HepG2 (cell line): ENCODE measurements around the gene ZNF444. TPM values are rescaled to one million over a fixed set of nuclear protein-coding genes. Genes with fewer than 3 reads are reported as not detected.

Experiments used
- ARNTL ChIP-seq: sonication (generic); formaldehyde crosslinking; IDR thresholded peaks from 2 replicates; pipeline ENCODE4 v1.4.0; 2020; ENCODE audit warnings: mild to moderate bottlenecking, missing genetic modification reagents
- DPF2 ChIP-seq: sonication (generic); formaldehyde crosslinking; IDR thresholded peaks from 2 replicates; pipeline ENCODE4 v1.4.0; 2020; ENCODE audit warnings: mild to moderate bottlenecking, low read depth, missing genetic modification reagents, borderline replicate concordance
- JDP2 ChIP-seq: sonication (generic); formaldehyde crosslinking; IDR thresholded peaks from 2 replicates; pipeline ENCODE4 v1.8.1; 2022; ENCODE audit warnings: missing genetic modification reagents, borderline replicate concordance
- PAX8 ChIP-seq: sonication (generic); formaldehyde crosslinking; IDR thresholded peaks from 2 replicates; pipeline ENCODE4 v1.8.0; 2022; ENCODE audit warnings: mild to moderate bottlenecking, missing genetic modification reagents, borderline replicate concordance
- RARA ChIP-seq: IDR thresholded peaks from 2 replicates; pipeline ENCODE4 v1.6.1; 2016; ENCODE audit warnings: missing genetic modification reagents, missing compliant biosample characterization
- SRY ChIP-seq: sonication (generic); formaldehyde crosslinking; IDR thresholded peaks from 2 replicates; pipeline ENCODE4 v1.8.0; 2022; ENCODE audit warnings: mild to moderate bottlenecking, missing genetic modification reagents
- ZFAT ChIP-seq: sonication (generic); formaldehyde crosslinking; conservative IDR thresholded peaks from 2 replicates; pipeline ENCODE4 v1.8.1; 2023; ENCODE audit warnings: missing genetic modification reagents, inconsistent platforms
- ZMYM4 ChIP-seq: sonication (generic); formaldehyde crosslinking; IDR thresholded peaks from 2 replicates; pipeline ENCODE4 v1.8.1; 2023; ENCODE audit warnings: mild to moderate bottlenecking, missing genetic modification reagents
- ZNF766 ChIP-seq: sonication (generic); formaldehyde crosslinking; IDR thresholded peaks from 2 replicates; pipeline ENCODE4 v1.5.0; 2020; ENCODE audit warnings: missing genetic modification reagents, borderline replicate concordance
- ZNF772 ChIP-seq: sonication (generic); formaldehyde crosslinking; IDR thresholded peaks from 2 replicates; pipeline ENCODE4 v1.5.0; 2020; ENCODE audit warnings: mild to moderate bottlenecking, missing genetic modification reagents
- polyA plus RNA-seq, 8 experiments: library from polyadenylated mRNA; depleted of rRNA in 3 of 8; stranded (reverse) in 7 of 8; unstranded in 1 of 8; fragments of >200 nt; fragmentation: Illumina TruSeq in 4 of 8; extraction: Trizol in 4 of 8; gene quantifications; 2 replicates each; pipeline versions ENCODE4 v1.2.1 to v1.2.3, GENCODE V29; 2011 to 2016; ENCODE audit warnings: low read depth in 4 of 8, missing spikeins in 1 of 8, mixed read lengths in 1 of 8; ENCODE audit not compliant: insufficient read depth in 1 of 8
- total RNA-seq, 5 experiments: library from RNA; depleted of rRNA; stranded (reverse); fragments of >200 nt; fragmentation: Illumina TruSeq; extraction: Trizol; gene quantifications; 2 replicates each; pipeline ENCODE4 v1.2.3, GENCODE V29; 2016; ENCODE audit warnings: low read depth in 1 of 5
- TF ChIP-seq, protein P1 (sequence below): sonication (generic); formaldehyde crosslinking; IDR thresholded peaks from 2 replicates; pipeline ENCODE4 v1.5.1; 2020; ENCODE audit warnings: mild to moderate bottlenecking, missing genetic modification reagents, borderline replicate concordance
- TF ChIP-seq, protein P2 (sequence below): sonication (generic); formaldehyde crosslinking; conservative IDR thresholded peaks from 2 replicates; pipeline ENCODE4 v1.4.0; 2020; ENCODE audit warnings: missing genetic modification reagents
- TF ChIP-seq, protein P3 (sequence below): sonication (generic); formaldehyde crosslinking; IDR thresholded peaks from 2 replicates; pipeline ENCODE4 v1.4.0; 2020; ENCODE audit warnings: missing genetic modification reagents
- TF ChIP-seq, protein P4 (sequence below): sonication (generic); formaldehyde crosslinking; IDR thresholded peaks from 2 replicates; pipeline ENCODE4 v1.8.1; 2023; ENCODE audit warnings: missing genetic modification reagents, inconsistent platforms, borderline replicate concordance
- TF ChIP-seq, protein P5 (sequence below): sonication (generic); formaldehyde crosslinking; IDR thresholded peaks from 2 replicates; pipeline ENCODE4 v1.4.0; 2020; ENCODE audit warnings: mild to moderate bottlenecking, missing genetic modification reagents

ZNF444 gene
- total and polyA plus RNA-seq, 2 of the 13 experiments (the other 11 are each of a cell fraction or from before 2014, with no cell fraction given) = 27.4 to 30.3 TPM

DNA sequence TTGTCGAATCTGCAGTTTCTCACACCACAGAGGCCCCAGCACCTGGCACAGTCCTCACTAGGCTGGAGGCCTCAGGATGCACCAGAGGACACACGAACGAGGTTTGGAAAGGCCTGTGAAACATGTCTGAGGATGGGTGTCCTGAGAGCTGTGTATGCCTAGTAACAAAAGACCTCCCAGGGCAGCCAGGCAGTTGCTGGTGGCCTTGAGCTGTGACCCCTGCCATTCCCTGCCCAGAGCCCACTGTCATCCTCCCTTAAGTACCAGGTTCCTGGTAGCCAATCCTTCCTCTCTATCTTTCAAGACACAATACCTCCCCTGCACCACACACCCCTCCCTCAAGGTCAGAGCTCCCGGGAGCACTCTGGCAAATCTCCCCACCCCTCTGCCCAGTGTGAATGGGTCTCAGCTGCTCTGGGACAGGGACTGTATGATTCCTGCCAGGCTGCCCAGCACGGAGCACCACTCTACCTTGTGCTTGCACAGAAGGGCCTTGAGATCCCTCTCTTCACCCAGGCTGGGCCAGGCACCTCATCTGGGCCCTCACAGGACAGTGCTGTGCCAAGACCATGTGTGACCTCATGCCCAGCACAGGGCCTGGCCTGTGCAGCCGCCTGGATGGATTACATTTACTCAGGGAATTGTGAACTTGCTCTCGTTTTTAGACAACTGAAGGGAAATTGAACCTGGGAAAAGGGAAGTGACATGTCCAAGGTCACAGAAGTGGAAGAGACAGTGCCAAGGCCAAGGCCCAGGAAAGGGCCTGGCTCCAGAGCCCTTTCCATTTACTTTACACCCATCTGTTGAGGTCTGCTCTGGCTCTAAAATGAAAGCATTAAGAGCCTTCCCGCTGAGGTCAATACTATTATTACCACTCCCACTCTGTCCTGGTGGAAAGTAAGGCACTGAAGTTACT is 22.2 kb upstream of the ZNF444 start (continued):
- TF ChIP-seq, protein P1, sequence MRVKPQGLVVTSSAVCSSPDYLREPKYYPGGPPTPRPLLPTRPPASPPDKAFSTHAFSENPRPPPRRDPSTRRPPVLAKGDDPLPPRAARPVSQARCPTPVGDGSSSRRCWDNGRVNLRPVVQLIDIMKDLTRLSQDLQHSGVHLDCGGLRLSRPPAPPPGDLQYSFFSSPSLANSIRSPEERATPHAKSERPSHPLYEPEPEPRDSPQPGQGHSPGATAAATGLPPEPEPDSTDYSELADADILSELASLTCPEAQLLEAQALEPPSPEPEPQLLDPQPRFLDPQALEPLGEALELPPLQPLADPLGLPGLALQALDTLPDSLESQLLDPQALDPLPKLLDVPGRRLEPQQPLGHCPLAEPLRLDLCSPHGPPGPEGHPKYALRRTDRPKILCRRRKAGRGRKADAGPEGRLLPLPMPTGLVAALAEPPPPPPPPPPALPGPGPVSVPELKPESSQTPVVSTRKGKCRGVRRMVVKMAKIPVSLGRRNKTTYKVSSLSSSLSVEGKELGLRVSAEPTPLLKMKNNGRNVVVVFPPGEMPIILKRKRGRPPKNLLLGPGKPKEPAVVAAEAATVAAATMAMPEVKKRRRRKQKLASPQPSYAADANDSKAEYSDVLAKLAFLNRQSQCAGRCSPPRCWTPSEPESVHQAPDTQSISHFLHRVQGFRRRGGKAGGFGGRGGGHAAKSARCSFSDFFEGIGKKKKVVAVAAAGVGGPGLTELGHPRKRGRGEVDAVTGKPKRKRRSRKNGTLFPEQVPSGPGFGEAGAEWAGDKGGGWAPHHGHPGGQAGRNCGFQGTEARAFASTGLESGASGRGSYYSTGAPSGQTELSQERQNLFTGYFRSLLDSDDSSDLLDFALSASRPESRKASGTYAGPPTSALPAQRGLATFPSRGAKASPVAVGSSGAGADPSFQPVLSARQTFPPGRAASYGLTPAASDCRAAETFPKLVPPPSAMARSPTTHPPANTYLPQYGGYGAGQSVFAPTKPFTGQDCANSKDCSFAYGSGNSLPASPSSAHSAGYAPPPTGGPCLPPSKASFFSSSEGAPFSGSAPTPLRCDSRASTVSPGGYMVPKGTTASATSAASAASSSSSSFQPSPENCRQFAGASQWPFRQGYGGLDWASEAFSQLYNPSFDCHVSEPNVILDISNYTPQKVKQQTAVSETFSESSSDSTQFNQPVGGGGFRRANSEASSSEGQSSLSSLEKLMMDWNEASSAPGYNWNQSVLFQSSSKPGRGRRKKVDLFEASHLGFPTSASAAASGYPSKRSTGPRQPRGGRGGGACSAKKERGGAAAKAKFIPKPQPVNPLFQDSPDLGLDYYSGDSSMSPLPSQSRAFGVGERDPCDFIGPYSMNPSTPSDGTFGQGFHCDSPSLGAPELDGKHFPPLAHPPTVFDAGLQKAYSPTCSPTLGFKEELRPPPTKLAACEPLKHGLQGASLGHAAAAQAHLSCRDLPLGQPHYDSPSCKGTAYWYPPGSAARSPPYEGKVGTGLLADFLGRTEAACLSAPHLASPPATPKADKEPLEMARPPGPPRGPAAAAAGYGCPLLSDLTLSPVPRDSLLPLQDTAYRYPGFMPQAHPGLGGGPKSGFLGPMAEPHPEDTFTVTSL = no peak
- TF ChIP-seq, protein P2, sequence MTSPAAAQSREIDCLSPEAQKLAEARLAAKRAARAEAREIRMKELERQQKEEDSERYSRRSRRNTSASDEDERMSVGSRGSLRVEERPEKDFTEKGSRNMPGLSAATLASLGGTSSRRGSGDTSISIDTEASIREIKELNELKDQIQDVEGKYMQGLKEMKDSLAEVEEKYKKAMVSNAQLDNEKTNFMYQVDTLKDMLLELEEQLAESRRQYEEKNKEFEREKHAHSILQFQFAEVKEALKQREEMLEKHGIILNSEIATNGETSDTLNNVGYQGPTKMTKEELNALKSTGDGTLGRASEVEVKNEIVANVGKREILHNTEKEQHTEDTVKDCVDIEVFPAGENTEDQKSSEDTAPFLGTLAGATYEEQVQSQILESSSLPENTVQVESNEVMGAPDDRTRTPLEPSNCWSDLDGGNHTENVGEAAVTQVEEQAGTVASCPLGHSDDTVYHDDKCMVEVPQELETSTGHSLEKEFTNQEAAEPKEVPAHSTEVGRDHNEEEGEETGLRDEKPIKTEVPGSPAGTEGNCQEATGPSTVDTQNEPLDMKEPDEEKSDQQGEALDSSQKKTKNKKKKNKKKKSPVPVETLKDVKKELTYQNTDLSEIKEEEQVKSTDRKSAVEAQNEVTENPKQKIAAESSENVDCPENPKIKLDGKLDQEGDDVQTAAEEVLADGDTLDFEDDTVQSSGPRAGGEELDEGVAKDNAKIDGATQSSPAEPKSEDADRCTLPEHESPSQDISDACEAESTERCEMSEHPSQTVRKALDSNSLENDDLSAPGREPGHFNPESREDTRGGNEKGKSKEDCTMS (CRISPR knock-in tag) = no peak
- TF ChIP-seq, protein P3, sequence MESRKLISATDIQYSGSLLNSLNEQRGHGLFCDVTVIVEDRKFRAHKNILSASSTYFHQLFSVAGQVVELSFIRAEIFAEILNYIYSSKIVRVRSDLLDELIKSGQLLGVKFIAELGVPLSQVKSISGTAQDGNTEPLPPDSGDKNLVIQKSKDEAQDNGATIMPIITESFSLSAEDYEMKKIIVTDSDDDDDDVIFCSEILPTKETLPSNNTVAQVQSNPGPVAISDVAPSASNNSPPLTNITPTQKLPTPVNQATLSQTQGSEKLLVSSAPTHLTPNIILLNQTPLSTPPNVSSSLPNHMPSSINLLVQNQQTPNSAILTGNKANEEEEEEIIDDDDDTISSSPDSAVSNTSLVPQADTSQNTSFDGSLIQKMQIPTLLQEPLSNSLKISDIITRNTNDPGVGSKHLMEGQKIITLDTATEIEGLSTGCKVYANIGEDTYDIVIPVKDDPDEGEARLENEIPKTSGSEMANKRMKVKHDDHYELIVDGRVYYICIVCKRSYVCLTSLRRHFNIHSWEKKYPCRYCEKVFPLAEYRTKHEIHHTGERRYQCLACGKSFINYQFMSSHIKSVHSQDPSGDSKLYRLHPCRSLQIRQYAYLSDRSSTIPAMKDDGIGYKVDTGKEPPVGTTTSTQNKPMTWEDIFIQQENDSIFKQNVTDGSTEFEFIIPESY (CRISPR knock-in tag) = no peak
- TF ChIP-seq ZFAT = no peak
- TF ChIP-seq, protein P4, sequence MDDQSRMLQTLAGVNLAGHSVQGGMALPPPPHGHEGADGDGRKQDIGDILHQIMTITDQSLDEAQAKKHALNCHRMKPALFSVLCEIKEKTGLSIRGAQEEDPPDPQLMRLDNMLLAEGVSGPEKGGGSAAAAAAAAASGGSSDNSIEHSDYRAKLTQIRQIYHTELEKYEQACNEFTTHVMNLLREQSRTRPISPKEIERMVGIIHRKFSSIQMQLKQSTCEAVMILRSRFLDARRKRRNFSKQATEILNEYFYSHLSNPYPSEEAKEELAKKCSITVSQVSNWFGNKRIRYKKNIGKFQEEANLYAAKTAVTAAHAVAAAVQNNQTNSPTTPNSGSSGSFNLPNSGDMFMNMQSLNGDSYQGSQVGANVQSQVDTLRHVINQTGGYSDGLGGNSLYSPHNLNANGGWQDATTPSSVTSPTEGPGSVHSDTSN (CRISPR knock-in tag) = no peak
- no peak; the same call in 1 of the 2 replicates for TF ChIP-seq DPF2 (CRISPR knock-in tag)
- no peak for TF ChIP-seq PAX8
- no peak for TF ChIP-seq ARNTL (CRISPR knock-in tag)
- no peak for TF ChIP-seq ZNF772 (CRISPR knock-in tag)
- TF ChIP-seq SRY = no peak
- TF ChIP-seq RARA (CRISPR knock-in tag) = peak; percentile 60
- no peak for TF ChIP-seq JDP2 (CRISPR knock-in tag)
- no peak for TF ChIP-seq ZMYM4 (CRISPR knock-in tag)
- TF ChIP-seq ZNF766 (CRISPR knock-in tag) = no peak
- TF ChIP-seq, protein P5, sequence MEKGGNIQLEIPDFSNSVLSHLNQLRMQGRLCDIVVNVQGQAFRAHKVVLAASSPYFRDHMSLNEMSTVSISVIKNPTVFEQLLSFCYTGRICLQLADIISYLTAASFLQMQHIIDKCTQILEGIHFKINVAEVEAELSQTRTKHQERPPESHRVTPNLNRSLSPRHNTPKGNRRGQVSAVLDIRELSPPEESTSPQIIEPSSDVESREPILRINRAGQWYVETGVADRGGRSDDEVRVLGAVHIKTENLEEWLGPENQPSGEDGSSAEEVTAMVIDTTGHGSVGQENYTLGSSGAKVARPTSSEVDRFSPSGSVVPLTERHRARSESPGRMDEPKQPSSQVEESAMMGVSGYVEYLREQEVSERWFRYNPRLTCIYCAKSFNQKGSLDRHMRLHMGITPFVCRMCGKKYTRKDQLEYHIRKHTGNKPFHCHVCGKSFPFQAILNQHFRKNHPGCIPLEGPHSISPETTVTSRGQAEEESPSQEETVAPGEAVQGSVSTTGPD (CRISPR knock-in tag) = no peak
